Ectodermal cell (in vitro differentiated cells): ENCODE results near the gene NGLY1.

Experiments used
- H3K27ac ChIP-seq: 2 replicates; pipeline ENCODE4 v1.7.0; 2013; ENCODE audit warnings: mild to moderate bottlenecking, low read depth, low read length; ENCODE audit not compliant: insufficient read depth, poor library complexity, severe bottlenecking
- H3K27me3 ChIP-seq: 2 replicates; pipeline ENCODE4 v1.7.0; 2013; ENCODE audit warnings: mild to moderate bottlenecking, low read length; ENCODE audit not compliant: insufficient read depth, control insufficient read depth, poor library complexity, severe bottlenecking
- H3K36me3 ChIP-seq: one replicate; pipeline ENCODE4 v1.7.0; 2013; ENCODE audit warnings: low read length; ENCODE audit not compliant: control insufficient read depth, insufficient read depth
- H3K4me1 ChIP-seq: one replicate; pipeline ENCODE4 v1.7.0; 2013; ENCODE audit warnings: low read length; ENCODE audit not compliant: control insufficient read depth, insufficient read depth
- H3K4me3 ChIP-seq: 2 replicates; pipeline ENCODE4 v1.7.0; 2013; ENCODE audit warnings: low read depth, low read length, control low read depth; ENCODE audit not compliant: insufficient read depth
- H3K9me3 ChIP-seq: 2 replicates; pipeline ENCODE4 v1.7.0; 2013; ENCODE audit warnings: mild to moderate bottlenecking, low read length, moderate library complexity; ENCODE audit not compliant: control insufficient read depth
- WGBS, 2 experiments: methylation state at CpG; one replicate each; pipeline ENCODE4 v1.1.7; 2013; ENCODE audit warnings: missing lambda C conversion rate in 2 of 2; 5-methylcytosine and 5-hydroxymethylcytosine counted together

NGLY1 gene

GRCh38 chr3:25784971-25785370, 1.7 kb upstream of the NGLY1 start:
- no peaks in the 10 kb centered on the region for H3K9me3 ChIP-seq
- peaks cover 4% of the 10 kb centered on the region for H3K27me3 ChIP-seq
- WGBS, 2 experiments = 100% methylated on average over 1 of the region's 1 CpG; no CpG with 5 or more reads in 1 of the 2 experiments
- peaks cover 3% of the 10 kb centered on the region for H3K4me1 ChIP-seq
- H3K36me3 ChIP-seq = no peaks in the 10 kb centered on the region
- no peak overlapping the region for H3K27ac ChIP-seq
- no peak overlapping the region for H3K4me3 ChIP-seq

GRCh38 chr3:25783661-25784512, 644 bp upstream of the NGLY1 start:
- Histone ChIP-seq H3K27me3 (peaks cover 4% of the 10 kb centered on the region), H3K27ac (no peak overlapping the region), H3K4me1 (peaks cover 3% of the 10 kb centered on the region), H3K36me3 (no peaks in the 10 kb centered on the region), H3K9me3 (no peaks in the 10 kb centered on the region), H3K4me3 (peak overlapping the region; percentile 58)
- 28 to 29% methylated on average over 34 of the region's 34 CpGs for WGBS, 2 experiments

GRCh38 chr3:25782636-25782937, 656 bp downstream of the NGLY1 start:
- Histone ChIP-seq H3K36me3 (no peaks in the 10 kb centered on the region), H3K4me1 (peaks cover under 1% of the 10 kb centered on the region), H3K27me3 (peaks cover 4% of the 10 kb centered on the region), H3K4me3 (peak overlapping the region; percentile 80), H3K9me3 (no peaks in the 10 kb centered on the region), H3K27ac (no peak overlapping the region)
- WGBS, 2 experiments = 0 to 2% methylated on average over 14 of the region's 14 CpGs

- H3K4me1 ChIP-seq = no peaks in the 10 kb centered on the region
- H3K9me3 ChIP-seq = no peaks in the 10 kb centered on the region
- peaks cover 4% of the 10 kb centered on the region for H3K27me3 ChIP-seq
- WGBS, 2 experiments = 84 to 89% methylated on average over 3 of the region's 3 CpGs
- H3K36me3 ChIP-seq = no peaks in the 10 kb centered on the region
- peak overlapping the region; percentile 80 for H3K4me3 ChIP-seq
- H3K27ac ChIP-seq = no peak overlapping the region
Observed at GRCh38 chr3:25781758-25782594, 1.3 kb downstream of the NGLY1 start.

- Histone ChIP-seq H3K27ac (no peak overlapping the region), H3K4me3 (no peak overlapping the region)
- WGBS, 2 experiments = 95% methylated on average over 11 of the region's 11 CpGs
Observed at GRCh38 chr3:25781145-25781757, 2.0 kb downstream of the NGLY1 start.

GRCh38 chr3:25780618-25781017, 2.6 kb downstream of the NGLY1 start:
- no peak overlapping the region for H3K4me3 ChIP-seq
- H3K4me1 ChIP-seq = no peaks in the 10 kb centered on the region
- no peaks in the 10 kb centered on the region for H3K9me3 ChIP-seq
- 92 to 94% methylated on average over 5 of the region's 6 CpGs for WGBS, 2 experiments
- H3K27ac ChIP-seq = no peak overlapping the region
- H3K36me3 ChIP-seq = no peaks in the 10 kb centered on the region
- H3K27me3 ChIP-seq = peaks cover 4% of the 10 kb centered on the region

More at GRCh38 chr3:25781145-25781757, 2.0 kb downstream of the NGLY1 start:
- Histone ChIP-seq H3K36me3 (no peaks in the 10 kb centered on the region), H3K9me3 (no peaks in the 10 kb centered on the region), H3K4me1 (no peaks in the 10 kb centered on the region), H3K27me3 (peaks cover 4% of the 10 kb centered on the region)

GRCh38 chr3:25775936-25776335, 7.3 kb downstream of the NGLY1 start:
- Histone ChIP-seq H3K4me3 (no peak overlapping the region), H3K4me1 (no peaks in the 10 kb centered on the region), H3K27ac (no peak overlapping the region), H3K27me3 (no peaks in the 10 kb centered on the region), H3K9me3 (no peaks in the 10 kb centered on the region), H3K36me3 (peaks cover 4% of the 10 kb centered on the region)
- 99 to 100% methylated on average over 2 of the region's 2 CpGs for WGBS, 2 experiments

- 94 to 96% methylated on average over 6 of the region's 6 CpGs for WGBS, 2 experiments
- H3K27ac ChIP-seq = no peak overlapping the region
- H3K9me3 ChIP-seq = no peaks in the 10 kb centered on the region
- H3K4me3 ChIP-seq = no peak overlapping the region
- no peaks in the 10 kb centered on the region for H3K27me3 ChIP-seq
- H3K36me3 ChIP-seq = peaks cover 1% of the 10 kb centered on the region
- H3K4me1 ChIP-seq = no peaks in the 10 kb centered on the region
Observed at GRCh38 chr3:25768851-25769250, 14.4 kb downstream of the NGLY1 start.

GRCh38 chr3:25751725-25752124, 31.5 kb downstream of the NGLY1 start:
- H3K4me1 ChIP-seq = no peaks in the 10 kb centered on the region
- H3K36me3 ChIP-seq = peaks cover 11% of the 10 kb centered on the region
- no peaks in the 10 kb centered on the region for H3K9me3 ChIP-seq
- H3K4me3 ChIP-seq = no peak overlapping the region
- WGBS, 2 experiments = 64 to 92% methylated on average over 1 of the region's 1 CpG
- H3K27me3 ChIP-seq = no peaks in the 10 kb centered on the region
- H3K27ac ChIP-seq = no peak overlapping the region

GRCh38 chr3:25751048-25751447, 32.2 kb downstream of the NGLY1 start:
- WGBS, 2 experiments = 96 to 99% methylated on average over 3 of the region's 3 CpGs
- no peaks in the 10 kb centered on the region for H3K27me3 ChIP-seq
- H3K4me1 ChIP-seq = no peaks in the 10 kb centered on the region
- H3K27ac ChIP-seq = no peak overlapping the region
- peaks cover 11% of the 10 kb centered on the region for H3K36me3 ChIP-seq
- no peaks in the 10 kb centered on the region for H3K9me3 ChIP-seq
- H3K4me3 ChIP-seq = no peak overlapping the region
